Neural progenitor cell (in vitro differentiated cells): ENCODE results near the gene LHX1. TPM values are rescaled to one million over a fixed set of nuclear protein-coding genes. Genes with fewer than 3 reads are reported as not detected.

Source experiments
- DNase-seq: peaks from one replicate; pipeline ENCODE4 v3.0.0-alpha.2; 2016; ENCODE audit warnings: low spot score
- H2AFZ ChIP-seq: fragments of 200-600 bp; sonication (generic); replicated peaks from 2 replicates; pipeline ENCODE4 v1.6.1; 2016; ENCODE audit warnings: antibody characterized with exemption
- H3F3A ChIP-seq: fragments of 200-600 bp; sonication (generic); 2 replicates; pipeline ENCODE4 v1.6.1; 2016; ENCODE audit warnings: antibody characterized with exemption, low read depth
- H3K27ac ChIP-seq: fragments of 200-600 bp; sonication (generic); 2 replicates; pipeline ENCODE4 v1.5.1; 2016; ENCODE audit warnings: mild to moderate bottlenecking
- H3K27me3 ChIP-seq: fragments of 200-600 bp; sonication (generic); 2 replicates; pipeline ENCODE4 v1.6.1; 2016; ENCODE audit warnings: mild to moderate bottlenecking, moderate library complexity
- H3K36me3 ChIP-seq: fragments of 200-600 bp; sonication (generic); 2 replicates; pipeline ENCODE4 v1.5.1; 2016
- H3K4me1 ChIP-seq: fragments of 200-600 bp; sonication (generic); 2 replicates; pipeline ENCODE4 v1.6.1; 2016; ENCODE audit warnings: mixed run types
- H3K4me2 ChIP-seq: fragments of 200-600 bp; sonication (generic); 2 replicates; pipeline ENCODE4 v1.6.1; 2016
- H3K4me3 ChIP-seq: fragments of 200-600 bp; sonication (generic); 2 replicates; pipeline ENCODE4 v1.5.1; 2016
- H3K79me2 ChIP-seq: fragments of 200-600 bp; sonication (generic); 2 replicates; pipeline ENCODE4 v1.6.1; 2016; ENCODE audit warnings: low read depth
- H3K9ac ChIP-seq: fragments of 200-600 bp; sonication (generic); 2 replicates; pipeline ENCODE4 v1.6.1; 2016
- H3K9me3 ChIP-seq: fragments of 200-600 bp; sonication (generic); 2 replicates; pipeline ENCODE4 v1.5.1; 2016; ENCODE audit warnings: low read depth
- H4K20me1 ChIP-seq: fragments of 200-600 bp; sonication (generic); 2 replicates; pipeline ENCODE4 v1.6.1; 2016; ENCODE audit warnings: low read depth
- H3K27ac Mint-ChIP-seq: 3 replicates; pipeline ENCODE4 v1.8.0; 2021; ENCODE audit warnings: mixed read lengths
- H3K27me3 Mint-ChIP-seq: 2 replicates; pipeline ENCODE4 v1.8.0; 2022; ENCODE audit warnings: low read depth, mild to moderate bottlenecking, inconsistent platforms, moderate library complexity, mixed read lengths; ENCODE audit not compliant: insufficient read depth
- H3K36me3 Mint-ChIP-seq: 3 replicates; pipeline ENCODE4 v1.8.0; 2021; ENCODE audit warnings: mixed read lengths
- H3K4me1 Mint-ChIP-seq: 3 replicates; pipeline ENCODE4 v1.8.0; 2021; ENCODE audit warnings: mixed read lengths
- H3K4me3 Mint-ChIP-seq: 3 replicates; pipeline ENCODE4 v1.8.0; 2021; ENCODE audit warnings: mild to moderate bottlenecking, moderate library complexity, mixed read lengths
- H3K9me3 Mint-ChIP-seq: 3 replicates; pipeline ENCODE4 v1.8.0; 2020; ENCODE audit warnings: mixed read lengths
- EZH2 ChIP-seq: fragments of 200-600 bp; sonication (generic); IDR thresholded peaks from 2 replicates; pipeline ENCODE4 v1.6.1; 2017; ENCODE audit warnings: antibody characterized with exemption, mild to moderate bottlenecking, moderate library complexity
- EZH2phosphoT487 ChIP-seq: fragments of 200-600 bp; sonication (generic); IDR thresholded peaks from 2 replicates; pipeline ENCODE4 v1.6.1; 2017; ENCODE audit warnings: antibody characterized with exemption
- total RNA-seq: library from RNA; depleted of rRNA; stranded (reverse); fragments of >200 nt; gene quantifications from 2 replicates; pipeline ENCODE4 v1.2.3, GENCODE V29; 2015; ENCODE audit warnings: low replicate concordance
- TF ChIP-seq, protein P1 (sequence below): fragments of 200-600 bp; sonication (generic); IDR thresholded peaks from 2 replicates; pipeline ENCODE4 v1.5.1; 2017; ENCODE audit warnings: antibody characterized with exemption, mild to moderate bottlenecking

LHX1 gene
- total RNA-seq, 1 donor from 2014 or later = not detected

DNA sequence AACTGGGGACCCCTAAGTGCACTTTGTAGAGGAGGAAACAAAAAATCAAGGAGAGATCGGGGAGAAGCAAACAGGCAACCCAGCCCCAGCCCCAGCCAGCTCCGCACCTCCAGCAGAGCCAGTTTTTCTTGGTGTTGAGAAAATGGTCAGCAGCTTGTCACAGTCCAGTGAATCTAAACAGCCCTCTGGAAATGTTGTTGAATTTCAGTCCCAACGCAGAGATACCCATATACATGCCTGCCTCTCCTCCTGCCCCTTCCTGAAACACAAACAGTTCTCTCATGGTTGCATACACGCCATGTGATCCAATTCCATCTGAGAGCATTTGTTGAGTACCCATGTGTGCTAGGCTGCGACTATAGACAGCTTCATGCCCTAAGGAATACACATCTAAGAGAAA lies 42.4 kb upstream of the LHX1 start:
- Histone ChIP-seq H3K27me3 (no peaks in the 10 kb centered on the region), H3K9me3 (no peaks in the 10 kb centered on the region), H3K4me2 (no peak overlapping the region), H3K4me1 (peaks cover 14% of the 10 kb centered on the region), H2AFZ (no peak overlapping the region), H3K79me2 (no peaks in the 10 kb centered on the region), H4K20me1 (no peaks in the 10 kb centered on the region), H3K4me3 (no peak overlapping the region), H3K36me3 (no peaks in the 10 kb centered on the region), H3K27ac (no peak overlapping the region), H3K9ac (no peak overlapping the region), H3F3A (no peaks in the 10 kb centered on the region)
- Mint-ChIP-seq H3K27me3 (peaks cover 14% of the 10 kb centered on the region), H3K4me3 (no peak overlapping the region), H3K36me3 (no peaks in the 10 kb centered on the region), H3K4me1 (peaks cover 18% of the 10 kb centered on the region), H3K9me3 (no peaks in the 10 kb centered on the region), H3K27ac (no peak overlapping the region)
- no peak for DNase-seq
- TF ChIP-seq EZH2 (no peak), EZH2phosphoT487 (no peak)
- TF ChIP-seq, protein P1, sequence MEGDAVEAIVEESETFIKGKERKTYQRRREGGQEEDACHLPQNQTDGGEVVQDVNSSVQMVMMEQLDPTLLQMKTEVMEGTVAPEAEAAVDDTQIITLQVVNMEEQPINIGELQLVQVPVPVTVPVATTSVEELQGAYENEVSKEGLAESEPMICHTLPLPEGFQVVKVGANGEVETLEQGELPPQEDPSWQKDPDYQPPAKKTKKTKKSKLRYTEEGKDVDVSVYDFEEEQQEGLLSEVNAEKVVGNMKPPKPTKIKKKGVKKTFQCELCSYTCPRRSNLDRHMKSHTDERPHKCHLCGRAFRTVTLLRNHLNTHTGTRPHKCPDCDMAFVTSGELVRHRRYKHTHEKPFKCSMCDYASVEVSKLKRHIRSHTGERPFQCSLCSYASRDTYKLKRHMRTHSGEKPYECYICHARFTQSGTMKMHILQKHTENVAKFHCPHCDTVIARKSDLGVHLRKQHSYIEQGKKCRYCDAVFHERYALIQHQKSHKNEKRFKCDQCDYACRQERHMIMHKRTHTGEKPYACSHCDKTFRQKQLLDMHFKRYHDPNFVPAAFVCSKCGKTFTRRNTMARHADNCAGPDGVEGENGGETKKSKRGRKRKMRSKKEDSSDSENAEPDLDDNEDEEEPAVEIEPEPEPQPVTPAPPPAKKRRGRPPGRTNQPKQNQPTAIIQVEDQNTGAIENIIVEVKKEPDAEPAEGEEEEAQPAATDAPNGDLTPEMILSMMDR = no peak

DNA sequence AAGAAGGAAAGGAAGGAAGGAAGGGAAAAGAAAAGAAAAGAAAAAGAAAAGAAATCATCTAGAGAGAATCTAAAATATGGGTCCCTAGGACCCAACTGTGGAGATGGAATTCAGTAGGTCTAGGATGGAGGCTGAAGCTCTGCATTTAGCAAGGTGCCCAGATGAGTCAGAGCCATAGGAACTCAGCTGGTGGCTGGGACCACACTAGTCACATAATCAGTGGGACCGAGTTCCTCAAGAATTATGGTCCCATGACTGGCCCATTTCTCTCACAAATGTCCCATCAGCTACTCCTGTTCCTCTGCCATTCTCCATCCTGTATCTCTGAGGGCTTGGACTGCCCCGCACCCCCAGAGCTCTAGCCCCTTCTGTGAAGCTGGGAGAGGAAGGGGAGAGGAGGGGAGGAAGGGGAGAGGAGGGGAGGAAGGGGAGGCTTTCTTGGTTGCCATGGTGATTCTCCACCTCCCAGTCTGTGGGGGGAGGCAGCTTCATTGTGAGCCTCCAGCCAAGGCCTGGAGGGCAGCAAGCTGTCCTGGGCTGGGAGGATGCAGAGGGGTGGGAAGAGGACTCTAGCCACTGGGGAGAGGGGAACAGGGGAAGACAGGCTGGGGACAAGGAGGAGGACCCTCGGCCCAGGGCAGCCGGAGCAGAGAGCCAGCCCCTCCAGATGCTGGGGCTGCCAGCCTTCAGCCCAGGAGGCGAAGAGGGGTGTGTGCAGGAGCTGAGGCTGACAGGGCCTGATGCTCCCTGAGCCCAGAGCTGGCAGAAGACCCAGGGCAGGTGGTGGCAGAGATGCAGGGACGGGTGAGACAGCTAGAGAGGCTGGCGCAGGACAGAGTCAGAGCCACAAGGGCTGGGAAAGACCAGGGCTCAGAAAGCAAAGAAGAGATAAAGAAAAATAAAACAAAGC lies 37.8 kb upstream of the LHX1 start:
- Mint-ChIP-seq H3K27me3 (peaks cover 13% of the 10 kb centered on the region), H3K36me3 (no peaks in the 10 kb centered on the region), H3K4me1 (peaks cover 33% of the 10 kb centered on the region), H3K9me3 (no peaks in the 10 kb centered on the region), H3K4me3 (peak overlapping the region; percentile 54), H3K27ac (peak overlapping the region; percentile 96)
- Histone ChIP-seq H3K9me3 (no peaks in the 10 kb centered on the region), H3K9ac (no peak overlapping the region), H2AFZ (no peak overlapping the region), H3K79me2 (no peaks in the 10 kb centered on the region), H3K4me3 (no peak overlapping the region), H4K20me1 (no peaks in the 10 kb centered on the region), H3K4me2 (peak overlapping the region; percentile 1), H3K27ac (no peak overlapping the region), H3F3A (no peaks in the 10 kb centered on the region), H3K27me3 (no peaks in the 10 kb centered on the region), H3K36me3 (no peaks in the 10 kb centered on the region), H3K4me1 (peaks cover 14% of the 10 kb centered on the region)
- DNase-seq = peak; percentile 67
- TF ChIP-seq EZH2phosphoT487 (no peak), EZH2 (no peak)
- TF ChIP-seq, protein P1 = no peak

DNA sequence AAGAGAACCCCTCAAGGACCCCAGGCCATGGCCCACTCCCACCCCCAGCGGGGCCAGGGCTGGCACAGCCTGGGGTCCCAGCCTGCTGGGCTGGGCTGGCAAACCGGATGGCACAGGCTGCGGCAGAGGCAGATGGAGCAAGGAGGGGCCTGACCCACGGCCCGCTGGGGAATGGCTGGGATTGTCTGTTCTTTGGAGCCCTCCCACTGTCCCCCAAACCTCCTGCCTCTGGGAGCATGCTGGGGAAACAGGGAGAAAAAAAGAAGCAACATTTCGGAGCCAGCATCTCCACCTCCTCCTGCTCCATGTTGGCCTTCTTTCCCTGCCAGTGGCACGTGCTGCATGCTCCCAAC lies 37.1 kb upstream of the LHX1 start:
- H3K27me3 Mint-ChIP-seq = peaks cover 13% of the 10 kb centered on the region
- no peaks in the 10 kb centered on the region for H3K79me2 ChIP-seq
- H3K4me2 ChIP-seq = peak overlapping the region; percentile 1
- no peaks in the 10 kb centered on the region for H3K9me3 Mint-ChIP-seq
- no peaks in the 10 kb centered on the region for H3F3A ChIP-seq
- peaks cover 14% of the 10 kb centered on the region for H3K4me1 ChIP-seq
- H3K4me3 ChIP-seq = no peak overlapping the region
- no peak overlapping the region for H3K4me3 Mint-ChIP-seq
- H3K27ac ChIP-seq = no peak overlapping the region
- no peak overlapping the region for H3K9ac ChIP-seq
- H3K27me3 ChIP-seq = no peaks in the 10 kb centered on the region
- no peaks in the 10 kb centered on the region for H3K9me3 ChIP-seq
- H3K4me1 Mint-ChIP-seq = peaks cover 33% of the 10 kb centered on the region
- no peak for DNase-seq
- H3K36me3 ChIP-seq = no peaks in the 10 kb centered on the region
- H3K36me3 Mint-ChIP-seq = no peaks in the 10 kb centered on the region
- H2AFZ ChIP-seq = no peak overlapping the region
- H3K27ac Mint-ChIP-seq = no peak overlapping the region
- no peaks in the 10 kb centered on the region for H4K20me1 ChIP-seq
- TF ChIP-seq, protein P1 = no peak
- no peak for TF ChIP-seq EZH2
